ENCODE results near the gene PKIB. TPM values are rescaled to one million over a fixed set of nuclear protein-coding genes. Genes with fewer than 3 reads are reported as not detected.

Gene PKIB
- total RNA-seq, 2 donors from 2014 or later = 63.4 to 113 TPM

DNA sequence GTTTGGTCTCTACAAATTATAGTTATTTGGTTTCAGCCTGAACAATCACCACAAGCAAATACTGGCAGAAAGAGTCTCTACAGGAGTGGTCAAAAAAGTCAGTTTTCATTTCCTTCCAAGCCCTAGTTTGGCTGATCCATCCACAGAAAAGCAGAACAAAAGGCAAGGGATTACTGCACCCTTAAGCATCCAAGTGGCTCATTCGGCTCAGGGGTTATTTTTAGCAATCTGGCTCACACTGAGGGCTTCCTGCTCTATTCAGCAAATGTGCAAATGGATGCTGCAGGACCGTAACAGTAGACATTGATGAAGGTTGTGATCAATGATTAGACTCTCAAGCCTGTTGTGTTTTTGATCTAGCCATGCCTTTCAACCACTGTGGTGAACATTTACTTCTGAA lies 107.1 kb downstream of the PKIB start:
- H3K27ac ChIP-seq = no peak overlapping the region
- H3K27me3 ChIP-seq = no peaks in the 10 kb centered on the region
- intact Hi-C loops (cut with DNase I) = no loop called here
- H3K9ac ChIP-seq (ENCODE audit: low read depth in 2 of 2, low read length in 2 of 2) = no peak overlapping the region
- H3K4me3 ChIP-seq = no peak overlapping the region
- TF ChIP-seq, protein P1, sequence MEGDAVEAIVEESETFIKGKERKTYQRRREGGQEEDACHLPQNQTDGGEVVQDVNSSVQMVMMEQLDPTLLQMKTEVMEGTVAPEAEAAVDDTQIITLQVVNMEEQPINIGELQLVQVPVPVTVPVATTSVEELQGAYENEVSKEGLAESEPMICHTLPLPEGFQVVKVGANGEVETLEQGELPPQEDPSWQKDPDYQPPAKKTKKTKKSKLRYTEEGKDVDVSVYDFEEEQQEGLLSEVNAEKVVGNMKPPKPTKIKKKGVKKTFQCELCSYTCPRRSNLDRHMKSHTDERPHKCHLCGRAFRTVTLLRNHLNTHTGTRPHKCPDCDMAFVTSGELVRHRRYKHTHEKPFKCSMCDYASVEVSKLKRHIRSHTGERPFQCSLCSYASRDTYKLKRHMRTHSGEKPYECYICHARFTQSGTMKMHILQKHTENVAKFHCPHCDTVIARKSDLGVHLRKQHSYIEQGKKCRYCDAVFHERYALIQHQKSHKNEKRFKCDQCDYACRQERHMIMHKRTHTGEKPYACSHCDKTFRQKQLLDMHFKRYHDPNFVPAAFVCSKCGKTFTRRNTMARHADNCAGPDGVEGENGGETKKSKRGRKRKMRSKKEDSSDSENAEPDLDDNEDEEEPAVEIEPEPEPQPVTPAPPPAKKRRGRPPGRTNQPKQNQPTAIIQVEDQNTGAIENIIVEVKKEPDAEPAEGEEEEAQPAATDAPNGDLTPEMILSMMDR (IDR thresholded peaks at IDR 0.05) = no peak
- H3K4me1 ChIP-seq = no peaks in the 10 kb centered on the region
- no peaks in the 10 kb centered on the region for H3K9me3 ChIP-seq
- H3K36me3 ChIP-seq = no peaks in the 10 kb centered on the region
- no peak for DNase-seq

DNA sequence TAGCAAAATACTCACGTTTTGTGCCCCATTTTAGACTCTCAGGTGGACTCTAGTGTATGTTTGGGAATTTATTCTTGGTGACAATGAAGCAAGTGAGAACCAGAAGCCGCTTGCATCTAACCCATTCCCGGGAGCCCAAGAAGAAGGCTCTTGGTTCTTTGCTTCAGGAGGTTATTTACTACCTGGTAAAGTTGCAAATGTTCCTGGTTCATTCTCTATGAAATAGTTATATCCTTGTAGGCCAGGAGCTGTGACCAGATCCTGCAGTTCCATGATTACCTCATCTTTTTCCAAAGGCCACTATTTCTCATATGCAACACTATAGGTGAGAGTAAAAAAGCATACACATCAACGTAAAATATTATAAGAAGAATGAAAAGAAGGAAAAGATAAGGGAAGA lies 108.4 kb downstream of the PKIB start:
- H3K9me3 ChIP-seq = no peaks in the 10 kb centered on the region
- DNase-seq = no peak
- H3K27me3 ChIP-seq = no peaks in the 10 kb centered on the region
- no peak overlapping the region for H3K27ac ChIP-seq
- intact Hi-C loops (cut with DNase I) = no loop called here
- no peaks in the 10 kb centered on the region for H3K4me1 ChIP-seq
- H3K9ac ChIP-seq (ENCODE audit: low read depth in 2 of 2, low read length in 2 of 2) = no peak overlapping the region
- no peak overlapping the region for H3K4me3 ChIP-seq
- no peaks in the 10 kb centered on the region for H3K36me3 ChIP-seq
- TF ChIP-seq, protein P1 (IDR thresholded peaks at IDR 0.05) = no peak

- no peaks in the 10 kb centered on the region for H3K27me3 ChIP-seq
- H3K27ac ChIP-seq = no peak overlapping the region
- no peak overlapping the region for H3K4me3 ChIP-seq
- H3K4me1 ChIP-seq = no peaks in the 10 kb centered on the region
- DNase-seq = no peak
- no peaks in the 10 kb centered on the region for H3K9me3 ChIP-seq
- H3K36me3 ChIP-seq = no peaks in the 10 kb centered on the region
- H3K9ac ChIP-seq (ENCODE audit: low read depth in 2 of 2, low read length in 2 of 2) = no peak overlapping the region
- TF ChIP-seq, protein P1 (IDR thresholded peaks at IDR 0.05) = no peak
- intact Hi-C loops (cut with DNase I) = no loop called here
Observed at GRCh38 chr6:122719176-122719575, 109.0 kb downstream of the PKIB start.

- Histone ChIP-seq H3K4me1 (no peaks in the 10 kb centered on the region), H3K27me3 (no peaks in the 10 kb centered on the region), H3K9ac (ENCODE audit: low read depth in 2 of 2, low read length in 2 of 2) (no peak overlapping the region), H3K27ac (no peak overlapping the region), H3K9me3 (no peaks in the 10 kb centered on the region), H3K4me3 (no peak overlapping the region), H3K36me3 (no peaks in the 10 kb centered on the region)
- DNase-seq = no peak
- TF ChIP-seq, protein P1 (IDR thresholded peaks at IDR 0.05) = no peak
- intact Hi-C loops (cut with DNase I) = loop anchor here (10.0 kb wide), 1 partner anchor 108 kb away; the partner anchor contains the start of gene PKIB
Observed at GRCh38 chr6:122722746-122723145, 112.5 kb downstream of the PKIB start.

- TF ChIP-seq, protein P1 (IDR thresholded peaks at IDR 0.05) = peak; percentile 21
- Histone ChIP-seq H3K9me3 (no peaks in the 10 kb centered on the region), H3K4me3 (no peak overlapping the region), H3K27me3 (no peaks in the 10 kb centered on the region), H3K4me1 (no peaks in the 10 kb centered on the region), H3K27ac (no peak overlapping the region), H3K36me3 (no peaks in the 10 kb centered on the region), H3K9ac (ENCODE audit: low read depth in 2 of 2, low read length in 2 of 2) (no peak overlapping the region)
- DNase-seq = no peak
- intact Hi-C loops (cut with DNase I) = loop anchor here (10.0 kb wide), 1 partner anchor 112 kb away; the partner anchor contains the start of gene PKIB
Observed at GRCh38 chr6:122726649-122727048, 116.4 kb downstream of the PKIB start.
